Measurements from ENCODE around the gene TRIM40.
"Not testable (repeated sequence)": the region's sequence is repeated elsewhere in the genome, so short reads cannot be mapped to it uniquely, and the experiment has no call there.

The TRIM40 gene

GRCh38 chr6:30165238-30165637 lies 29.3 kb downstream of the TRIM40 start:
- not testable (repeated sequence) for DNase-seq

- no peak for DNase-seq
These were observed 31.2 kb downstream of the TRIM40 start for GRCh38 chr6:30167101-30167500.

- no peak for DNase-seq
These were observed 32.8 kb downstream of the TRIM40 start for GRCh38 chr6:30168741-30169140.

- DNase-seq: no peak
These were observed 34.0 kb downstream of the TRIM40 start for GRCh38 chr6:30169658-30170614.

- no peak for DNase-seq
These were observed 35.9 kb downstream of the TRIM40 start for GRCh38 chr6:30171677-30172471.

- DNase-seq: no peak
These were observed 36.7 kb downstream of the TRIM40 start for GRCh38 chr6:30172681-30173080.

GRCh38 chr6:30175765-30176164 lies 39.8 kb downstream of the TRIM40 start:
- no peak for DNase-seq

GRCh38 chr6:30178837-30179236 lies 42.9 kb downstream of the TRIM40 start:
- no peak for DNase-seq

GRCh38 chr6:30180145-30180544 lies 44.2 kb downstream of the TRIM40 start:
- DNase-seq: no peak

GRCh38 chr6:30184417-30185031 lies 48.6 kb downstream of the TRIM40 start:
- DNase-seq: no peak

GRCh38 chr6:30185846-30186484 lies 50.0 kb downstream of the TRIM40 start:
- no peak for DNase-seq

- no peak for DNase-seq
These were observed 52.6 kb downstream of the TRIM40 start for GRCh38 chr6:30188541-30188940.

- no peak for DNase-seq
These were observed 56.1 kb downstream of the TRIM40 start for GRCh38 chr6:30192076-30192475.

GRCh38 chr6:30194797-30195690 lies 59.1 kb downstream of the TRIM40 start:
- no peak for DNase-seq

- no peak for DNase-seq
These were observed 60.0 kb downstream of the TRIM40 start for GRCh38 chr6:30195951-30196350.

- no peak for DNase-seq
These were observed 60.4 kb downstream of the TRIM40 start for GRCh38 chr6:30196376-30196775.

All from left hindlimb (tissue), 1 donor.